ENCODE measurements around the gene GCAT.
"Not testable (repeated sequence)": the region's sequence is repeated elsewhere in the genome, so short reads cannot be mapped to it uniquely, and the experiment has no call there.

GCAT gene

DNA sequence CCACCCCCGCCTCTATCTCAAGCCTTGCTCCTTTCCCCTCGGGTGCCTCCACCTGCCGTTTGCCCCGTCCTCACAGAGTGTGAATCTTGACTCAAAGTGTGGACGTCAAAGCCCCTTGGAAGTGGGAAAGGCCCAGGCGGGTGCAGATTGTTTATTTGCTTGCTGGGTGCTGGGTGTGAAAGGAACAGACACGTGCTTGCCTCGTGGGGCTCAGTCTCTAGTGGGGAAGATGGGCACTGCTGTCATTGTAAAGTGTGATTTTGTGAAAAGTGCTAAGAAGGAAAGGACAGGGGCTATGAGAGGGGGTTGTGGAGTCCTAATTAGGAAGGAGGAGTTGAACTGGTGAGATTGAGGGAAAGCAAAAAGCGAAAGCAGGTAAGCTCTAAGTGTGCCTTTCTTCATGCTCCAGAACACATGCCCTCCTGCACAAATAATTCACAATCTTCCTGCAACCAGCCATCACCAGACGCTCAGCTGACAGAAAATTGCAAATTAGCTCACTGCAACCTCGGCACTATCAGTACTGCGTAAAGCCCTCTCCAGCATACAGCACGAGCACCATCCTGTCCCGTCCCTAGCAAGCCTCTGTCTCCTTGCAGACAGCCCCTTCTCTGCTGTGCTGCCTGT lies 9.7 kb upstream of the GCAT start:
- no peak for TF ChIP-seq EZH2phosphoT487 (conservative IDR thresholded peaks at IDR 0.05; ENCODE audit: low read length)
- TF ChIP-seq, protein P1, sequence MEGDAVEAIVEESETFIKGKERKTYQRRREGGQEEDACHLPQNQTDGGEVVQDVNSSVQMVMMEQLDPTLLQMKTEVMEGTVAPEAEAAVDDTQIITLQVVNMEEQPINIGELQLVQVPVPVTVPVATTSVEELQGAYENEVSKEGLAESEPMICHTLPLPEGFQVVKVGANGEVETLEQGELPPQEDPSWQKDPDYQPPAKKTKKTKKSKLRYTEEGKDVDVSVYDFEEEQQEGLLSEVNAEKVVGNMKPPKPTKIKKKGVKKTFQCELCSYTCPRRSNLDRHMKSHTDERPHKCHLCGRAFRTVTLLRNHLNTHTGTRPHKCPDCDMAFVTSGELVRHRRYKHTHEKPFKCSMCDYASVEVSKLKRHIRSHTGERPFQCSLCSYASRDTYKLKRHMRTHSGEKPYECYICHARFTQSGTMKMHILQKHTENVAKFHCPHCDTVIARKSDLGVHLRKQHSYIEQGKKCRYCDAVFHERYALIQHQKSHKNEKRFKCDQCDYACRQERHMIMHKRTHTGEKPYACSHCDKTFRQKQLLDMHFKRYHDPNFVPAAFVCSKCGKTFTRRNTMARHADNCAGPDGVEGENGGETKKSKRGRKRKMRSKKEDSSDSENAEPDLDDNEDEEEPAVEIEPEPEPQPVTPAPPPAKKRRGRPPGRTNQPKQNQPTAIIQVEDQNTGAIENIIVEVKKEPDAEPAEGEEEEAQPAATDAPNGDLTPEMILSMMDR (IDR thresholded peaks at IDR 0.05; ENCODE audit: insufficient read depth, low read length, poor library complexity, severe bottlenecking), result no peak
- no peaks in the 10 kb centered on the region for H3K9me3 ChIP-seq (ENCODE audit: insufficient read depth, low read length)
- H4K20me1 ChIP-seq (ENCODE audit: low read depth, low read length), result no peaks in the 10 kb centered on the region
- H3K9me2 ChIP-seq (replicated peaks; ENCODE audit: insufficient read depth, low read length), result no peaks in the 10 kb centered on the region
- H3K27ac ChIP-seq (ENCODE audit: low read depth, low read length), result no peak overlapping the region
- H3K4me3 ChIP-seq (ENCODE audit: insufficient read depth, low read length, poor library complexity, severe bottlenecking), result no peak overlapping the region
- 0 out of 2 replicates have a peak, but pooled peaks cover 3% of the 10 kb centered on the region for H3K27me3 ChIP-seq (ENCODE audit: low read length)
- H3F3A ChIP-seq (ENCODE audit: insufficient read depth), result no peaks in the 10 kb centered on the region
- H2AFZ ChIP-seq (ENCODE audit: low read depth, low read length, severe bottlenecking), result no peak overlapping the region
- no peak overlapping the region for H3K4me2 ChIP-seq (ENCODE audit: low read depth, low read length, poor library complexity, severe bottlenecking)
- H3K9ac ChIP-seq (ENCODE audit: low read length), result no peak overlapping the region
- H3K79me2 ChIP-seq (ENCODE audit: insufficient read depth, low read length), result no peaks in the 10 kb centered on the region
- no peaks in the 10 kb centered on the region for H3K36me3 ChIP-seq (ENCODE audit: low read length)

DNA sequence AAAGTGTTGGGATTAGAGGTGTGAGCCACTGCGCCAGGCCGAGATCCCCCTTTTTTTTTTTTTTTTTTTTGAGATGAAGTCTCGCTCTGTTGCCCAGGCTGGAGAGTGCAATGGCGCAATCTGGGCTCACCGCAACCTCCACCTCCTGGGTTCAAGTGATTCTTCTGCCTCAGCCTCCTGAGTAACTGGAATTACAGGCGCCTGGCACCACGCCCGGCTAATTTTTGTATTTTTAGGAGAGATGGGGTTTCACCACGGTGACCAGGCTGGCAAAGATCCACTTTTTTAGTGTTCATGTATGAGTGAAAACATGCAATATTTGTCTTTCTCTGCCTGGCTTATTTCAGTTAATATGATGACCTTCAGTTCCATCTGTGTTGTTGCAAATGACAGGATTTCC lies 7.8 kb upstream of the GCAT start:
- not testable (repeated sequence) for H3K9ac ChIP-seq (ENCODE audit: low read length)

DNA sequence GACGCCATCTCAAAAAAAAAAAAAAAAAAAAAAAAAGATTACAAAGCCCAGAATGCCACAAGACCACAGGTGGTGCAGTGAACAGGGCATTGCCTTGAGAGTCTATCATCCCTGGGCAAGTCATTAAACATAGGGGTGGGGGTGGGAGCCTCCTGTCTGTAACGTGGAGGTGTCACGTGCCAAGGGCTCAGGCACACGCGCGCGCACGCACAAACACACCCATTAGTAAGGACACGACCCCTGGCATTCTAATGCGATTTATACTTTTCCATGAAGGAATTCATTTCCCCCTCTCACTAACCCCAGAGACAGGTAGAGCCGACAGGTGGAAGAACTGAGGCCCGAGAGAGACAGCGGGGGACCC lies 5.8 kb upstream of the GCAT start:
- no peaks in the 10 kb centered on the region for H3K9me3 ChIP-seq (ENCODE audit: insufficient read depth, low read length)
- H3K4me2 ChIP-seq (ENCODE audit: low read depth, low read length, poor library complexity, severe bottlenecking), result no peak overlapping the region
- H4K20me1 ChIP-seq (ENCODE audit: low read depth, low read length), result no peaks in the 10 kb centered on the region
- H3K27ac ChIP-seq (ENCODE audit: low read depth, low read length), result no peak overlapping the region
- H3F3A ChIP-seq (ENCODE audit: insufficient read depth), result peaks cover 4% of the 10 kb centered on the region; the same call in 1 of the 2 replicates
- H2AFZ ChIP-seq (ENCODE audit: low read depth, low read length, severe bottlenecking), result no peak overlapping the region
- TF ChIP-seq, protein P1 (IDR thresholded peaks at IDR 0.05; ENCODE audit: insufficient read depth, low read length, poor library complexity, severe bottlenecking), result no peak
- TF ChIP-seq EZH2phosphoT487 (conservative IDR thresholded peaks at IDR 0.05; ENCODE audit: low read length), result no peak
- H3K79me2 ChIP-seq (ENCODE audit: insufficient read depth, low read length), result no peaks in the 10 kb centered on the region
- H3K9me2 ChIP-seq (replicated peaks; ENCODE audit: insufficient read depth, low read length), result no peaks in the 10 kb centered on the region
- H3K4me3 ChIP-seq (ENCODE audit: insufficient read depth, low read length, poor library complexity, severe bottlenecking), result no peak overlapping the region
- H3K27me3 ChIP-seq (ENCODE audit: low read length), result 0 out of 2 replicates have a peak, but pooled peaks cover 3% of the 10 kb centered on the region
- no peaks in the 10 kb centered on the region for H3K36me3 ChIP-seq (ENCODE audit: low read length)
- no peak overlapping the region for H3K9ac ChIP-seq (ENCODE audit: low read length)

More for the DNA sequence above, 7.8 kb upstream of the GCAT start:
- H3K9me2 ChIP-seq (replicated peaks; ENCODE audit: insufficient read depth, low read length); H3K4me3 ChIP-seq (ENCODE audit: insufficient read depth, low read length, poor library complexity, severe bottlenecking); H3K27ac ChIP-seq (ENCODE audit: low read depth, low read length); H3K4me2 ChIP-seq (ENCODE audit: low read depth, low read length, poor library complexity, severe bottlenecking); H3K9me3 ChIP-seq (ENCODE audit: insufficient read depth, low read length); H3F3A ChIP-seq (ENCODE audit: insufficient read depth); H2AFZ ChIP-seq (ENCODE audit: low read depth, low read length, severe bottlenecking); H3K79me2 ChIP-seq (ENCODE audit: insufficient read depth, low read length); H3K27me3 ChIP-seq (ENCODE audit: low read length); H3K36me3 ChIP-seq (ENCODE audit: low read length); H4K20me1 ChIP-seq (ENCODE audit: low read depth, low read length): not testable (repeated sequence)

DNA sequence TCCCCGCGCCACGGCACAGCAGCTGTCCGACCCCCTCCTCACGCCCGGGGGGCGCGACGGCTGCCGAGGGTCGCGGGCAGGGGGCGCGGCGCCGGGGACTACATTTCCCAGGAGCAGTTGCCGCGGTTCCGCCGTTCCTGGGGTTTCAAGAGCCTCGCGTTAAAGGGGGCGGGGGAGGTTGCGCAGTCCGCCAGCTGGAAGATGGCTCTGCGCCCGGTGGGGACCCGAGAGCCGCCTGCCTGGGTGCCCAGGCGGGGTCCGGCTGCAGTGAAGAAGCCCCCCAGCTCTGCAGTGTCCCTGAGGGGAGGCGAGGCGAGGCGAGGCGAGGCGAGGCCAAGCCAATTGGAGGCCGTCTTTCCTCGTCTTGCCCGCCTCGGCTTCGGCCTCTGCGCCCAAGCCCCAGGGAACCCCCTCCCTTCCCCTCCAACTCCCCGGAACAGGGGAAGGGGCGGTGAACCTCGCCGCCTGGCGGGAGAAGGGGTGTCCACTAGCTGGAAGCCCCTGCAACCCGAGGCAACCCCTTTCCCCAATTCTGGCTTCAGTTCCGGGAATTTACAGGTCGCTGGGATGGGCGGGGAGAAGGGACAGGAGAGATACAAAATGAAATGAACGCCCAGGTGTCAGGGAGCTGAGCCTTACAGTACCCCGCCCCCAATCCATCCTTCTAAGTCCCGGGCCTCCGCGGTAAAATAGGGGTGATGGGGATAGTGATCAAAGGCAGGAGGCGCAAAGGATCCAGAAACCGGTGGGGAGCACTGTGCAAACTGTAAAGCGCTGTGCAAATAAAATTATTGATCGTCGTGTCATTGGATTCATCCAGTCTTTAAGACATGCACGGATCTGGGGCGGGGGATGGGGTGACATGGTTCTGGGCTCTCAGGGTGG lies 5.2 kb upstream of the GCAT start:
- Histone ChIP-seq H3K4me3 (ENCODE audit: insufficient read depth, low read length, poor library complexity, severe bottlenecking) (no peak overlapping the region), H4K20me1 (ENCODE audit: low read depth, low read length) (no peaks in the 10 kb centered on the region), H3K4me2 (ENCODE audit: low read depth, low read length, poor library complexity, severe bottlenecking) (no peak overlapping the region), H3F3A (ENCODE audit: insufficient read depth) (peaks cover 4% of the 10 kb centered on the region; the same call in 1 of the 2 replicates), H3K9me3 (ENCODE audit: insufficient read depth, low read length) (no peaks in the 10 kb centered on the region), H3K36me3 (ENCODE audit: low read length) (no peaks in the 10 kb centered on the region), H3K9me2 (replicated peaks; ENCODE audit: insufficient read depth, low read length) (no peaks in the 10 kb centered on the region), H3K27ac (ENCODE audit: low read depth, low read length) (no peak overlapping the region), H3K27me3 (ENCODE audit: low read length) (0 out of 2 replicates have a peak, but pooled peaks cover 3% of the 10 kb centered on the region), H2AFZ (ENCODE audit: low read depth, low read length, severe bottlenecking) (no peak overlapping the region), H3K9ac (ENCODE audit: low read length) (no peak overlapping the region), H3K79me2 (ENCODE audit: insufficient read depth, low read length) (no peaks in the 10 kb centered on the region)
- TF ChIP-seq EZH2phosphoT487 (conservative IDR thresholded peaks at IDR 0.05; ENCODE audit: low read length), result no peak
- TF ChIP-seq, protein P1 (IDR thresholded peaks at IDR 0.05; ENCODE audit: insufficient read depth, low read length, poor library complexity, severe bottlenecking), result no peak
